Measurements from ENCODE around the gene C19orf81.
"Not testable (repeated sequence)": the region's sequence is repeated elsewhere in the genome, so short reads cannot be mapped to it uniquely, and the experiment has no call there.

Gene C19orf81

GRCh38 chr19:50602935-50603334 lies 46.3 kb upstream of the C19orf81 start:
- no peak overlapping the region for H3K4me2 ChIP-seq
- H4K20me1 ChIP-seq (ENCODE audit: insufficient read depth): no peaks in the 10 kb centered on the region
- H3K79me2 ChIP-seq (ENCODE audit: insufficient read depth, low read depth): no peaks in the 10 kb centered on the region
- H3K27ac ChIP-seq: no peak overlapping the region
- no peak overlapping the region for H2AFZ ChIP-seq (ENCODE audit: low read depth)
- H3K4me3 ChIP-seq (IDR thresholded peaks at IDR 0.05; ENCODE audit: insufficient read depth, low read depth, low read length): no peak overlapping the region
- H3K36me3 ChIP-seq (ENCODE audit: insufficient read depth): no peaks in the 10 kb centered on the region
- no peak overlapping the region for H3K9ac ChIP-seq
- TF ChIP-seq CTCF (conservative IDR thresholded peaks at IDR 0.05; ENCODE audit: low read depth, low read length): no peak
- H3K4me1 ChIP-seq (ENCODE audit: low read depth, poor library complexity, severe bottlenecking): no peaks in the 10 kb centered on the region
- H3K27me3 ChIP-seq (ENCODE audit: insufficient read depth, low read depth): peaks cover 10% of the 10 kb centered on the region; the same call in 1 of the 2 replicates

GRCh38 chr19:50604264-50605073 lies 44.8 kb upstream of the C19orf81 start:
- H3K4me1 ChIP-seq (ENCODE audit: low read depth, poor library complexity, severe bottlenecking); H3K4me2 ChIP-seq; H3K79me2 ChIP-seq (ENCODE audit: insufficient read depth, low read depth); H3K36me3 ChIP-seq (ENCODE audit: insufficient read depth); H4K20me1 ChIP-seq (ENCODE audit: insufficient read depth); H3K27ac ChIP-seq; H3K4me3 ChIP-seq (IDR thresholded peaks at IDR 0.05; ENCODE audit: insufficient read depth, low read depth, low read length); H2AFZ ChIP-seq (ENCODE audit: low read depth); H3K27me3 ChIP-seq (ENCODE audit: insufficient read depth, low read depth); H3K9ac ChIP-seq: not testable (repeated sequence)

DNA sequence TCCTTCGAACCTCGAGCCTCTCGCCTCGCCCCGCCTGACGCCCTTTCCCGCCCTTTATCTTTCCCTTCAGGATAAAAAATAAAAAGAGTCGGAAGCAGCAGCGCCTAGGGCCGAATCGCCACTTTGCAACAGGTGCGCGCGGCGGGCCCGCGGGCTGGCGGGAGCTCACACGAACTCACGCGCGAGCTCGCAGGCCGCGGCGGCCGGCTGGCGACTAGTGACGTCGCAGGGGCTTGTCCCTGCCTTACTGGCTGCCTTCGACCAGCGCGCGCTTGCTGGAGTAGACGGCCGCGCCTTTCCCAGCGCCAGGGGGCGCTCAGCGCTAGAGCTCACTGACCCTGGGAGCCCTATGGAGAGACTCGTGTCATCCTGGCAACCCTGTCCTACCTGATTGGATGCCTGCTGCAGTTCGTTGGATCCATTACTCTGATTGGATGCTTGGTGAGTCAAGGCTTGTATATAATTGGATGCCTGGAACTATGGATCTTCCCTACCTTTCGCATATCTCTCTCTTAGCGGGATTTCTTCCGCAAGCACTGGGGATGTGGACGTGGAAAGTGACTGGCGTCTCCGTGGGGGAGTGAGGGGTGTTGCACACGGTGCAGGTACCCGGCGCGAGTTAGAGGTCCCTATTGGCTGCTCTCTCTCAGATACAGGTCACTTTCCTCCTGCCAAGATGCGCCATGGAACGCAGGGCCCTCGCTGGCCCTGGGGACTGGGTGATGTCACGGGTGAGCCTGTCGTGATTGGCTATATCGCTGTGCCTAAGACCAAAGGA lies 43.0 kb upstream of the C19orf81 start:
- not testable (repeated sequence) for H3K9ac ChIP-seq; H3K4me2 ChIP-seq; H2AFZ ChIP-seq (ENCODE audit: low read depth); H3K27me3 ChIP-seq (ENCODE audit: insufficient read depth, low read depth); H3K27ac ChIP-seq; H3K4me1 ChIP-seq (ENCODE audit: low read depth, poor library complexity, severe bottlenecking); H3K79me2 ChIP-seq (ENCODE audit: insufficient read depth, low read depth); H3K4me3 ChIP-seq (IDR thresholded peaks at IDR 0.05; ENCODE audit: insufficient read depth, low read depth, low read length); H3K36me3 ChIP-seq (ENCODE audit: insufficient read depth); H4K20me1 ChIP-seq (ENCODE audit: insufficient read depth)

DNA sequence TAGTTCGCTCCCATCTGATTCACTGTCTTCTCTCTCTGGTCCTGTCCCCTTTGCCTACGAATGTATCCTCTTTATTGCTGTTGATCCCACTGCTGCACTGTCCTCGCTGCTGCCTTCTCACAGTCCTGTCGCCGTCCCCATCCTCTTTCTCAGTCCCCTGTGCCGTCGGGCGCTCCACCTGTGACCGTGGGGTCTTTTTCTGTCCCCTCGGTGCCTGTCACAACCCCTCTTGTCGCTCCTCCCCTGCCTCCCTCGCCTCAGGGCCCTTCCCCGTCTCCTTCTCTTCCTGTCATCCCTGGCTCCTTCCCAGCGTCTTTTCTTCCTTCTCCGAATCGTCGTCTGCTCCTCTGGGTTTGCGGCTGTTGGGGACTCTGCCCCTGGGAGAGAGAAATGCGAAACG lies 41.9 kb upstream of the C19orf81 start:
- TF ChIP-seq CTCF (conservative IDR thresholded peaks at IDR 0.05; ENCODE audit: low read depth, low read length): no peak
- no peak overlapping the region for H3K4me2 ChIP-seq
- H3K36me3 ChIP-seq (ENCODE audit: insufficient read depth): no peaks in the 10 kb centered on the region
- no peaks in the 10 kb centered on the region for H4K20me1 ChIP-seq (ENCODE audit: insufficient read depth)
- no peaks in the 10 kb centered on the region for H3K4me1 ChIP-seq (ENCODE audit: low read depth, poor library complexity, severe bottlenecking)
- H2AFZ ChIP-seq (ENCODE audit: low read depth): no peak overlapping the region
- H3K27ac ChIP-seq: no peak overlapping the region
- H3K79me2 ChIP-seq (ENCODE audit: insufficient read depth, low read depth): no peaks in the 10 kb centered on the region
- H3K9ac ChIP-seq: no peak overlapping the region
- no peak overlapping the region for H3K4me3 ChIP-seq (IDR thresholded peaks at IDR 0.05; ENCODE audit: insufficient read depth, low read depth, low read length)
- no peaks in the 10 kb centered on the region for H3K27me3 ChIP-seq (ENCODE audit: insufficient read depth, low read depth)

DNA sequence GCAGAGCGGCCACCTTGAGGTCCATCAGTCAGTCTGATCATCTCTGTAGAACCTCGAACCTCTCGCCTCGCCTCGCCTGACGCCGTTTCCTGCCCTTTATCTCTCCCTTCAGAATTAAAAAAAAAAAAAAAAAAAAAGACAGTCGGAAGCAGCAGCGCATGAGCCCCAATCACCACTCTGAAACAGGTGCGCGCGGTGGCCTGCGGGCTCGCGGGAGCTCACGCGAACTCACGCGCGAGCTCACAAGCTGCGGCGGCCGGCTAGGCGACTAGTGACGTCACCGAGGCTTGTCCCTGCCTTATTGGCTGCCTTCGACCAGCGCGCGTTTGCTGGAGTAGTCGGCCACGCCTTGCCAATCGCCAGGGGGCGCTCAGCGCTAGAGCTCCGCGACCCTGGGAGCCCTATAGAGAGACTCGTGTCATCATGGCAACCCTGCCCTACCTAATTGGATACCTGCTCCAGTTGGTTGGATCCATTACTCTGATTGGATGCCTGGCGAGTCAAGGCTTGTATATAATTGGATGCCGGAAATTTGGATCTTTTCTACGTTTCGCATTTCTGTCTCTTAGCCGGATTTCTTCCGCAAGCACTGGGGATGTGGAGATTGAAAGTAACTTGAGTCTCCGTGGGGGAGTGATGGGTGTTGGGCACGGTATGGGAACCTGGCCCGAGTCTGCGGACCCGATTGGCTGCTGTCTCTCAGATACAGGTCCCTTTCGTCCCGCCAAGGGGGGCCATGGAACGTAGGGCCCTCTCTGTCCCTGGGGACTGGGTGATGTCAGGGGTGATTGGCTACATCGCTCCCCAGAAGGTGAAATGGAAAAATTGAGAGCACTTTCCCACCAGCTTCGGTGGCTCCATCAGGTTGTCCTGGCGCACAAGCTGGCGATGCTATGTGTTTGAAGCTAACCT lies 41.1 kb upstream of the C19orf81 start:
- Histone ChIP-seq H3K9ac (no peak overlapping the region), H3K4me1 (ENCODE audit: low read depth, poor library complexity, severe bottlenecking) (no peaks in the 10 kb centered on the region), H3K4me3 (IDR thresholded peaks at IDR 0.05; ENCODE audit: insufficient read depth, low read depth, low read length) (no peak overlapping the region), H2AFZ (ENCODE audit: low read depth) (no peak overlapping the region), H3K27ac (no peak overlapping the region), H3K79me2 (ENCODE audit: insufficient read depth, low read depth) (no peaks in the 10 kb centered on the region), H4K20me1 (ENCODE audit: insufficient read depth) (no peaks in the 10 kb centered on the region), H3K36me3 (ENCODE audit: insufficient read depth) (no peaks in the 10 kb centered on the region), H3K27me3 (ENCODE audit: insufficient read depth, low read depth) (no peaks in the 10 kb centered on the region), H3K4me2 (no peak overlapping the region)
- 0 out of 2 replicates have a peak, but pooled peaks have one; percentile 27 for TF ChIP-seq CTCF (conservative IDR thresholded peaks at IDR 0.05; ENCODE audit: low read depth, low read length)

DNA sequence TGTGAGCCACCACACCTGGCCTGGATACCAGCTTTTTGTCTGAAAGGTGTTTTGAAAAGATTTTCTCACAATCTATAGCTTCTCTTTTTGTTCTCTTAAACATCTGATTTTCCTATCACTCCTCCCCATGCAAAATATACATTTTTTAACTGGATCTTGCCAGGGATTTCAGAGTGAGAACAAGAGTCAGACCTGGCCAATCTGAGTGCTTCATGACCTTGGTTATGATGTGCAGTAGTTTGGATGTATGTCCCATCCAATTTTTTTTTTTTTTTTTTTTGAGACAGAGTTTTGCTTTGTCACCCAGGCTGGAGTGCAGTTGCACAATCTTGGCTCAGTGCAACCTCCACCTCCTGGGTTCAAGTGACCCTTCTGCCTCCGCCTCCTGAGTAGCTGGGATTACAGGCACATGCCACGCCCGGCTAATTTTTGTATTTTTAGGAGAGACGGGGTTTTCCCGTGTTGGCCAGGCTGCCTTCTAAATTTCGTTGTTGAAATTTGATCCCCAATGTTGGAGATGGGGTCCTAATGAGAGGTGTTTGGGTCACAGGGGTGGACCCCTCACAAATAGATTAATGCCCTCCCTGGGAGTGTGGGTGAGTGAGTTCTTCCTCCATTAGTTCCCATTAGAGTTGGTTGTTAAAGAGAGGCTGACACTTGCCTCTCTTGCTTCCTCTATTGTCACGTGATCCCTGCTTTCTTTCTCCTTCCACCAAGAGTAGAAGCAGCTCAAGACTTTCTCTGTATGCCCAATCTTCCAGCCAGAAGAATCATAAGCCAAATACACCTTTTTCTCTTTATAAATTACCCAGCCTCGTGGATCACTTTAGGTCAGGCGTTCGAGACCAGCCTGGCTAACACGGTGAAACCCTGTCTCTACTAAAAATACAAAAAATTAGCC lies 36.5 kb upstream of the C19orf81 start:
- H3K27ac ChIP-seq; H3K4me2 ChIP-seq; H4K20me1 ChIP-seq (ENCODE audit: insufficient read depth); H3K4me1 ChIP-seq (ENCODE audit: low read depth, poor library complexity, severe bottlenecking); H2AFZ ChIP-seq (ENCODE audit: low read depth); H3K4me3 ChIP-seq (IDR thresholded peaks at IDR 0.05; ENCODE audit: insufficient read depth, low read depth, low read length); H3K36me3 ChIP-seq (ENCODE audit: insufficient read depth); H3K79me2 ChIP-seq (ENCODE audit: insufficient read depth, low read depth); H3K9ac ChIP-seq; H3K27me3 ChIP-seq (ENCODE audit: insufficient read depth, low read depth): not testable (repeated sequence)
